Kidney epithelial cell (primary cell): Measurements from ENCODE around the gene C2CD5. TPM values are rescaled to one million over a fixed set of nuclear protein-coding genes. Genes with fewer than 3 reads are reported as not detected.

Experiments used
- DNase-seq: peaks from one replicate; pipeline ENCODE4 v3.0.0-alpha.2; 2010; ENCODE audit warnings: low read depth
- H3K27me3 ChIP-seq: 2 replicates; pipeline ENCODE4 v1.6.0; 2011; ENCODE audit warnings: low read length; ENCODE audit not compliant: control insufficient read depth, insufficient read depth
- H3K36me3 ChIP-seq: 2 replicates; pipeline ENCODE4 v1.5.1; 2011; ENCODE audit warnings: low read length; ENCODE audit not compliant: control insufficient read depth, insufficient read depth
- H3K4me3 ChIP-seq: 2 replicates; pipeline ENCODE4 v1.5.1; 2011; ENCODE audit warnings: low read depth, mild to moderate bottlenecking, control low read depth, low read length
- total RNA-seq: library from RNA; depleted of rRNA; stranded (reverse); fragments of >200 nt; gene quantifications from 2 replicates; pipeline ENCODE4 v1.2.3, GENCODE V29; 2015
- TF ChIP-seq, protein P1 (sequence below): IDR thresholded peaks from 2 replicates; pipeline ENCODE4 v1.5.1; 2011; ENCODE audit warnings: mild to moderate bottlenecking, moderate library complexity, low read length, control low read depth, inconsistent platforms; ENCODE audit not compliant: insufficient read depth, poor library complexity, severe bottlenecking

C2CD5 gene
- total RNA-seq, 1 donor from 2014 or later, result 19.3 TPM

DNA sequence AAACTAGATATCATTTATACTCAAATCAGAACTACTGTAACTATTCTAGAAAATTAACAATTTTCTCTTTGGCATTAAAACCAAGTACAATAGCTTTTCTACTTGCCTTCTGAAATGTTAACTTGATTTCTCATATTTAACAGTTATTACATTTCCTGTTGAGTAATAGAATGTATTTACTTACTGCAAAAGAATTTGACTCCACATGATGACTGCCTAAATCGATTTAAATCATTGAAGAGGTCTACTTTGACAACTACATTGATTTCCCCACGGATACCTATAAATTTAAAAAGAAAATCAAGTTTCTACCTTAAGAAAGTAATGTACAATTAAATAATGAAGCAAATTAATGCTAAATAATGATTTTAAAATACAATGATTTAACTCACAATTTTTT is 18.9 kb downstream of the C2CD5 start:
- no peaks in the 10 kb centered on the region for H3K27me3 ChIP-seq
- no peak overlapping the region for H3K4me3 ChIP-seq
- H3K36me3 ChIP-seq, result no peaks in the 10 kb centered on the region
- TF ChIP-seq, protein P1, sequence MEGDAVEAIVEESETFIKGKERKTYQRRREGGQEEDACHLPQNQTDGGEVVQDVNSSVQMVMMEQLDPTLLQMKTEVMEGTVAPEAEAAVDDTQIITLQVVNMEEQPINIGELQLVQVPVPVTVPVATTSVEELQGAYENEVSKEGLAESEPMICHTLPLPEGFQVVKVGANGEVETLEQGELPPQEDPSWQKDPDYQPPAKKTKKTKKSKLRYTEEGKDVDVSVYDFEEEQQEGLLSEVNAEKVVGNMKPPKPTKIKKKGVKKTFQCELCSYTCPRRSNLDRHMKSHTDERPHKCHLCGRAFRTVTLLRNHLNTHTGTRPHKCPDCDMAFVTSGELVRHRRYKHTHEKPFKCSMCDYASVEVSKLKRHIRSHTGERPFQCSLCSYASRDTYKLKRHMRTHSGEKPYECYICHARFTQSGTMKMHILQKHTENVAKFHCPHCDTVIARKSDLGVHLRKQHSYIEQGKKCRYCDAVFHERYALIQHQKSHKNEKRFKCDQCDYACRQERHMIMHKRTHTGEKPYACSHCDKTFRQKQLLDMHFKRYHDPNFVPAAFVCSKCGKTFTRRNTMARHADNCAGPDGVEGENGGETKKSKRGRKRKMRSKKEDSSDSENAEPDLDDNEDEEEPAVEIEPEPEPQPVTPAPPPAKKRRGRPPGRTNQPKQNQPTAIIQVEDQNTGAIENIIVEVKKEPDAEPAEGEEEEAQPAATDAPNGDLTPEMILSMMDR, result no peak
- DNase-seq, result no peak

DNA sequence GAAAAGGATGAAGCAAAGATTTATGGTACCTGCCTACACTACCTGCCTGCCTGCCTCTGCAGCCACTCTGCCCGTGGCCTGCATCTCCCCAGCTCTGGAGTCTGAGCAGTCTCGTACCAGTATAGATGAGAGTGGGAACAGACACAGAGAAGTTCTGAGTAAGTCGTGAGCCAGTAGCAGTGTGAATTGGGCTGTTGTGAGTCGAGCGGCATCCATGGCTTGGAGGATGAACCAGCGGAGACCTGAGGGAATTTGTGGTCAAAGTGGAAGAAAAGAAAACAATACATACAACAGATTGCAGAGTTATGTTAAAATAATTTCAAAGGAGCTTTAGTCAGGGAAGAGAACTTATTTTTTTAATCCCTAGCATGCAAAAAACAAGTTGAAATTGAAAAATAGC is 25.3 kb downstream of the C2CD5 start:
- Histone ChIP-seq H3K27me3 (no peaks in the 10 kb centered on the region), H3K4me3 (no peak overlapping the region), H3K36me3 (no peaks in the 10 kb centered on the region)
- no peak for DNase-seq
- TF ChIP-seq, protein P1, result no peak

DNA sequence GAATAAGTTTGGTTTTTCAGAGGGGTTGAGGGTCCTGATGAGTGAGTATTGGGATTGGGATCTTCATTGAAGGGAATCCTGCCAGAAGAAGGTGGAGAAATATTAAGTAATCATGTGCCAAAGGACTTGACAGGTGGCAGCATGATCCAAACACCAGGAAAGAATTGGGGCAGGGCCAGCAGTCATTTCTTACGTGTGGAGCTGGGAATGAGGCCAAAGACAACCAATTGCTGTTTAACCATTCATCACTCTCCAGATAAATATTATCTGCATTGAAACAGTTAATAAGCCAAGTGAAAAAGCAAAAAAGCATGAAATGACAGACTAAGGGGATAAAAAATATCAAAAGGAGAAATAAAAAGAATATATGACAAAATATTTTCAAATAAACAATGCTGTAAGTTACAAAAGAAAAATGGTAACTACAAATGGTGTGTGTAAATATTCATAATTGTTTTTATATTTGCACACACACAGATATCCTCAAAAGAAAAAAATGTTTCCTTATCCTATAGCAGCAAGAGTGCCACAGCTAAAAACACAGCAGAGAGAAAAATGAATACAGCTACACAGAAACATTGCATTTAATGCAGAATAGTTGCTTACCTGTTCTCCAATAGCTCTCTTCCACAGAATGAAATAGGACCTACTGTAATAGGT is 26.2 kb downstream of the C2CD5 start:
- TF ChIP-seq, protein P1, result no peak
- no peak for DNase-seq
- Histone ChIP-seq H3K4me3 (no peak overlapping the region), H3K27me3 (no peaks in the 10 kb centered on the region), H3K36me3 (no peaks in the 10 kb centered on the region)

DNA sequence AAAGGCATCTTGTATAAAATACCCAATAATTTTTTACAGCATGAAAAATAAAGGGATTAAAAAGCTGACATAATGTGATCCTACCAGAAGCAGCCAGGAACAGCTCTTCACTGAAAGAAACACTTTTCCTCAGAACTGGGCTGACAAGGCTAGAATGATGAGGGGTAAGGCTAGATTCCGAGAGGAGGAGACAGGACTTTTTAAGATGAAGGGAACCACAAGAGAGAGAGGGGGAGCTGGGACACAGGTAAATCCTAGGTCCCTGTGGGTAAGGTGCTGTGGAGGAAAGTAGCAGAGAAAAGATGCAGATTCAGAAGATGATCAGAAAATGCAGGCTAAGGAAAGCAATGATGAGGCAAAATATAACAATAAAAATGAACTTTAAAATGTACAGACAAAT is 29.5 kb downstream of the C2CD5 start:
- no peak for DNase-seq
- Histone ChIP-seq H3K4me3 (no peak overlapping the region), H3K36me3 (no peaks in the 10 kb centered on the region), H3K27me3 (no peaks in the 10 kb centered on the region)
- TF ChIP-seq, protein P1, result no peak

DNA sequence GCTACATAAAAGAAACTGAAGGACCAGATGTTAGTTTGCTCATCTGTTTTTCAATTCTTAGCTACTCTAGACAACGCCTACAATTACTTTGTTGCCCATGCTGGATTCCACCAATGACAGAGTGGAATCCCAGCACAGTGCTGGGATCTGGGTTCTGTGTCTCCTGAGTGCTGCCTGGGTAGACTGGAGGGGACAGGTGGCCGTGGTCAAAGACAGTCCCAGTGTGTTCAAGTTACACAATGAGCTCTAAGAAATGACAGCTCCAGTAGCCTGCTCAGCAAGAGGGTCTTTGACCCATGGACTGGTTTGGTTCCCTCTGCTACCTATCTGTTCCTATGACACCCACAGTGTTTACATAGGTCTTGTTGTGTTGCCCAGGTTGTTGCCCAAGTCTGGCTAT is 38.5 kb downstream of the C2CD5 start:
- Histone ChIP-seq H3K4me3 (no peak overlapping the region), H3K36me3 (peaks cover 2% of the 10 kb centered on the region), H3K27me3 (no peaks in the 10 kb centered on the region)
- no peak for DNase-seq
- TF ChIP-seq, protein P1, result no peak

DNA sequence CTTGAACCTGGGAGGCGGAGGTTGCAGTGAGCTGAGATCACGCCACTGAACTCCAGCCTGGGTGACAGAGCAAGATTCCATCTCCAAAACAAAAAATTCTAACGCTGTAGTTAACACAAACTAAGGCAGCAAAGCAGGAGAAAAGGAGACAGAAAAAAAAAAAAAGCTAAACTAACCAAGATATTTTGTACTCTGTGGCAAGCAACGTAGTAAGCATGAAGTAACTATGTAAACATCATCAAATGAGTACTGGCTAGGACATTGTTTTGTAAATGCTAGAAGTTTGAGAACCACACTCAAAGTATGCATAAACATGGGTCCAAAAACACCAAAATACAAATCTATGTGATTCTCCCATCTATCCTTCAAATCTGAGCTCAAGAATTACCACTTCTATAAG is 44.2 kb downstream of the C2CD5 start:
- TF ChIP-seq, protein P1, result no peak
- Histone ChIP-seq H3K27me3 (no peaks in the 10 kb centered on the region), H3K36me3 (no peaks in the 10 kb centered on the region), H3K4me3 (no peak overlapping the region)
- no peak for DNase-seq
